Spleen (tissue), 11 donors: Measurements from ENCODE around the gene FBXO5. TPM values are rescaled to one million over a fixed set of nuclear protein-coding genes. Genes with fewer than 3 reads are reported as not detected.

Source experiments
- DNase-seq: peaks from one replicate; pipeline ENCODE4 v3.0.0-alpha.2; 2020
- H3K27ac ChIP-seq, 8 donors: fragments of 200-600 bp; sonication (generic) in 7 of 8; 1 replicate in 4 of 8; 2 replicates in 4 of 8; pipeline versions ENCODE4 v1.5.0 to v1.8.0; 2016 to 2021; ENCODE audit warnings: inconsistent platforms in 4 of 8, mild to moderate bottlenecking in 4 of 8, moderate library complexity in 1 of 8
- H3K27me3 ChIP-seq, 7 donors: fragments of 200-600 bp; sonication (generic) in 6 of 7; replicated peaks in 1 of 7; 1 replicate in 4 of 7; 2 replicates in 3 of 7; pipeline versions ENCODE4 v1.5.0 to v1.8.0; 2016 to 2021; ENCODE audit warnings: inconsistent platforms in 3 of 7, mild to moderate bottlenecking in 1 of 7
- H3K36me3 ChIP-seq, 6 donors: fragments of 200-600 bp; sonication (generic) in 5 of 6; 1 replicate in 4 of 6; 2 replicates in 2 of 6; pipeline versions ENCODE4 v1.5.0 to v1.8.0; 2016 to 2021; ENCODE audit warnings: inconsistent platforms in 2 of 6
- H3K4me1 ChIP-seq, 6 donors: fragments of 200-600 bp; sonication (generic) in 5 of 6; 1 replicate in 3 of 6; 2 replicates in 3 of 6; pipeline versions ENCODE4 v1.5.0 to v1.8.0; 2016 to 2021; ENCODE audit warnings: inconsistent platforms in 3 of 6
- H3K4me3 ChIP-seq, 8 donors: fragments of 200-600 bp; sonication (generic) in 7 of 8; 1 replicate in 4 of 8; 2 replicates in 4 of 8; pipeline versions ENCODE4 v1.5.0 to v1.8.0; 2016 to 2021; ENCODE audit warnings: inconsistent platforms in 4 of 8, mild to moderate bottlenecking in 4 of 8, moderate library complexity in 2 of 8
- H3K9me3 ChIP-seq, 8 donors: fragments of 200-600 bp; sonication (generic) in 7 of 8; 1 replicate in 4 of 8; 2 replicates in 4 of 8; pipeline versions ENCODE4 v1.5.0 to v1.8.0; 2016 to 2021; ENCODE audit warnings: inconsistent platforms in 4 of 8
- POLR2A ChIP-seq, 3 donors: fragments of 450-650 bp; IDR thresholded peaks; one replicate each; pipeline ENCODE4 v1.5.1; 2017; ENCODE audit warnings: antibody characterized with exemption in 3 of 3, mild to moderate bottlenecking in 1 of 3
- POLR2AphosphoS5 ChIP-seq, 3 donors: sonication (generic); formaldehyde crosslinking; IDR thresholded peaks; one replicate each; pipeline ENCODE4 v1.5.1; 2017; ENCODE audit warnings: antibody characterized with exemption in 3 of 3
- WGBS, 5 donors: extraction: QIAGEN DNeasy Blood & Tissue Kit in 3 of 5; methylation state at CpG; one replicate each; pipeline versions ENCODE4 v1.1.5 to v1.1.7; 2013 to 2018; 5-methylcytosine and 5-hydroxymethylcytosine counted together
- intact Hi-C: fragments of 100-400 bp; cut with DNase I; formaldehyde crosslinking; loops from one replicate; pipeline ENCODE4 v1.15.0; 2023; ENCODE audit warnings: low total_unique reads
- polyA plus RNA-seq, 3 donors: library from polyadenylated mRNA; stranded (reverse); fragments of 200-250 nt; gene quantifications; one replicate each; pipeline ENCODE4 v1.2.1, GENCODE V29; 2013
- total RNA-seq, 7 donors: library from RNA; depleted of rRNA in 3 of 7; stranded (reverse); fragments of >200 nt in 3 of 7; fragmentation: NEBNext Ultra II Directional in 4 of 7; extraction: Animal tissue kit (Norgen Biotek cat#: 25700) in 4 of 7; gene quantifications; one replicate each; pipeline versions ENCODE4 v1.1.0 to v1.2.1, GENCODE V29; 2016 to 2021
- TF ChIP-seq, protein P1 (sequence below), 11 experiments: fragments of 200-600 bp in 7 of 11; fragments of 450-650 bp in 4 of 11; sonication (generic) in 4 of 11; IDR thresholded peaks in 8 of 11; conservative IDR thresholded peaks in 3 of 11; 1 replicate in 7 of 11; 2 replicates in 4 of 11; pipeline versions ENCODE4 v1.4.0 to v1.8.0; 2016 to 2021; ENCODE audit warnings: antibody characterized with exemption in 11 of 11, inconsistent platforms in 4 of 11, mild to moderate bottlenecking in 1 of 11
- donor health status: healthy with polysubstance abuse.
- donor health status: DM: no; HTN: no; CAD: no; lungs with moderate emphysema.
- donor health status: DM: no; HTN: no; CAD: no.
- donor health status: Bipolar disorder and iron deficiency.
- donor health status: healthy.
- donor health status: DM: no; HTN: no; CAD: no.
- donor health status: DM: yes; HTN: yes; CAD: no.

The FBXO5 gene
- total and polyA plus RNA-seq, 10 donors = 4.8 to 15.0 (median 8.6) TPM

DNA sequence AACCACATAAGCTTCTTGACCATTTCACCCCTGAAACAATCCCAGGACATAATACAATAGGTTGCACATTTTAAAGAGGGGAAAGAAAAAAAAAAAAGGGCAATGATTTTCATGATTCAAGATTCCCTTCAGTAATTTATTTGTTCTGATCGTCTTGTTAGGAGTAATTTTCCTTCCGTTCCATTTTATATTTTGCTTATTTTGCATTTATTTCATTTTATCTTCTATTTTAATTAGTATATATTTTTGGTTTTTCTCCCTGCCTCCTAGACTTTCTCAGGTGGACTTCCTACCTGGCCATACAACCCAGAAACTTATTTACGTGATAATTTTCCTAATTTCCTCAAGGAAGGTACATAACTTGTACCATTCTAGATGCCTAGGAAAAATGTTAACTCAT is 32.6 kb downstream of the FBXO5 start:
- Histone ChIP-seq H3K36me3 (no peaks in the 10 kb centered on the region), H3K4me3 (no peak overlapping the region), H3K9me3 (peaks cover 0 to under 1% (median 0%) of the 10 kb centered on the region in 8 donors), H3K27ac (no peak overlapping the region), H3K27me3 (peaks cover 0 to 18% (median 0%) of the 10 kb centered on the region in 7 donors), H3K4me1 (peaks cover 0 to 12% (median 7%) of the 10 kb centered on the region in 6 donors)
- TF ChIP-seq, protein P1, sequence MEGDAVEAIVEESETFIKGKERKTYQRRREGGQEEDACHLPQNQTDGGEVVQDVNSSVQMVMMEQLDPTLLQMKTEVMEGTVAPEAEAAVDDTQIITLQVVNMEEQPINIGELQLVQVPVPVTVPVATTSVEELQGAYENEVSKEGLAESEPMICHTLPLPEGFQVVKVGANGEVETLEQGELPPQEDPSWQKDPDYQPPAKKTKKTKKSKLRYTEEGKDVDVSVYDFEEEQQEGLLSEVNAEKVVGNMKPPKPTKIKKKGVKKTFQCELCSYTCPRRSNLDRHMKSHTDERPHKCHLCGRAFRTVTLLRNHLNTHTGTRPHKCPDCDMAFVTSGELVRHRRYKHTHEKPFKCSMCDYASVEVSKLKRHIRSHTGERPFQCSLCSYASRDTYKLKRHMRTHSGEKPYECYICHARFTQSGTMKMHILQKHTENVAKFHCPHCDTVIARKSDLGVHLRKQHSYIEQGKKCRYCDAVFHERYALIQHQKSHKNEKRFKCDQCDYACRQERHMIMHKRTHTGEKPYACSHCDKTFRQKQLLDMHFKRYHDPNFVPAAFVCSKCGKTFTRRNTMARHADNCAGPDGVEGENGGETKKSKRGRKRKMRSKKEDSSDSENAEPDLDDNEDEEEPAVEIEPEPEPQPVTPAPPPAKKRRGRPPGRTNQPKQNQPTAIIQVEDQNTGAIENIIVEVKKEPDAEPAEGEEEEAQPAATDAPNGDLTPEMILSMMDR (IDR thresholded peaks at IDR 0.05 in 8 of 11, conservative IDR thresholded peaks at IDR 0.05 in 3 of 11) = no peak
- TF ChIP-seq POLR2AphosphoS5 (IDR thresholded peaks at IDR 0.05) (no peak), POLR2A (IDR thresholded peaks at IDR 0.05) (no peak)
- intact Hi-C loops = no loop called here
- 82 to 92% (median 90%) methylated on average over 3 of the region's 3 CpGs for WGBS, 5 donors
- DNase-seq = no peak

DNA sequence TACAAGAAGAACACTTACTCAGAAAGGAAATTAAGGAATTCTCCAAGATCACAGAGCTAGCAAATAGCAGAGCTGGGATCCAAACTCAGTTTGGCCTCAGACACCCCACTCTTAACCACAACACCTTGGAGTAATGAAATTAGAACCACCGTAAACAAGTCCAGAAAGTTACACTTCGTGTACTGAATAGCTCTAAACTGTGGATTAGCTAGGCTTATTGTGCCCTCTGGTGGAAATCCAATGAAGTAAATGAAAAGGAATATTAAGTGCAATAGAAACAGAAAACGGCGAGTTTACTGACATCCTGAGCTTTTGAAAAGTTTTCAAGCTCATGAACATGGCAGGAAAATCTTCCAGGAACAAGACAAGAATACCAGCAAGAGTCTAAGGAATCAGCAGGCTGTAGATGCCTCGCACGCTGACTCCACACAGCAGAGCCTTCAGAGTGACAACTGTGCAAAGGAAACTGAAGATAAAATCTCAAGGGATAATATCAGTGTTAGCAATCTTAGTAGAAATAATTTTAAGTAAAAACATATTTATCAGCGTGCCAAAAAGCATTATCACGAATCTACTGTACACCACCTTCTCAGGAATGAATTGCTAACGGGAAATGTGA is 34.6 kb downstream of the FBXO5 start:
- H3K27ac ChIP-seq = no peak overlapping the region
- peak overlapping the region in 1 of 8 donors; percentile 23 for H3K4me3 ChIP-seq
- H3K36me3 ChIP-seq = no peaks in the 10 kb centered on the region
- peaks cover 0 to 18% (median 0%) of the 10 kb centered on the region in 7 donors for H3K27me3 ChIP-seq
- peaks cover 0 to 12% (median 7%) of the 10 kb centered on the region in 6 donors for H3K4me1 ChIP-seq
- WGBS, 5 donors = 21 to 30% (median 25%) methylated on average over 9 of the region's 9 CpGs
- TF ChIP-seq POLR2AphosphoS5 (IDR thresholded peaks at IDR 0.05) = no peak
- TF ChIP-seq, protein P1 (IDR thresholded peaks at IDR 0.05 in 8 of 11, conservative IDR thresholded peaks at IDR 0.05 in 3 of 11) = peak in 10 of 11 experiments; percentile 29 to 70 (median 59)
- no peak for DNase-seq
- H3K9me3 ChIP-seq = no peaks in the 10 kb centered on the region
- intact Hi-C loops = loop anchor here (5.0 kb wide), 1 partner anchor 81 kb away; no protein-coding TSS in a partner anchor

DNA sequence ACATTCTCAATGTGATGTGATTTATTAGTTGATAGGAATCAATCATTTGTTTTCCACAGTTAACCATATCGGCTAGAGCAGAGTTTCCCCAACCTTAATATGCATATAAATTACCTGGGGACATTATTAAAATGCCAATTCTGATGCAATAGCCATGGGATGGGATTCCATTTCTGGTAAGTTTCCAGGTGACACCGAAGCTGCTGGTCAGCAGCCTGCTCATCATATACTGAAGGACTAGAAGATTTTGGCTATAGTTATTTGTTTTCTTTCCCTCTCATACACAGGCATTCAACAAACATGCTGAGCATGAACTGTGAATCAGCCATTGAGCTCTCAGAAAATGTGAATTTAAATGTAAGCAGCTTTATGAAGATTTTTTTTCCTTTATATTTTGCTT is 35.8 kb downstream of the FBXO5 start:
- intact Hi-C loops = loop anchor here (5.0 kb wide), 1 partner anchor 80 kb away; no protein-coding TSS in a partner anchor
- Histone ChIP-seq H3K4me1 (peaks cover 0 to 12% (median 7%) of the 10 kb centered on the region in 6 donors), H3K9me3 (no peaks in the 10 kb centered on the region), H3K27ac (no peak overlapping the region), H3K36me3 (no peaks in the 10 kb centered on the region), H3K4me3 (no peak overlapping the region), H3K27me3 (peaks cover 0 to 18% (median 0%) of the 10 kb centered on the region in 7 donors)
- DNase-seq = no peak
- TF ChIP-seq POLR2AphosphoS5 (IDR thresholded peaks at IDR 0.05) (no peak), POLR2A (IDR thresholded peaks at IDR 0.05) (no peak)
- TF ChIP-seq, protein P1 (IDR thresholded peaks at IDR 0.05 in 8 of 11, conservative IDR thresholded peaks at IDR 0.05 in 3 of 11) = no peak
- 77 to 95% (median 85%) methylated on average over 2 of the region's 2 CpGs for WGBS, 5 donors

DNA sequence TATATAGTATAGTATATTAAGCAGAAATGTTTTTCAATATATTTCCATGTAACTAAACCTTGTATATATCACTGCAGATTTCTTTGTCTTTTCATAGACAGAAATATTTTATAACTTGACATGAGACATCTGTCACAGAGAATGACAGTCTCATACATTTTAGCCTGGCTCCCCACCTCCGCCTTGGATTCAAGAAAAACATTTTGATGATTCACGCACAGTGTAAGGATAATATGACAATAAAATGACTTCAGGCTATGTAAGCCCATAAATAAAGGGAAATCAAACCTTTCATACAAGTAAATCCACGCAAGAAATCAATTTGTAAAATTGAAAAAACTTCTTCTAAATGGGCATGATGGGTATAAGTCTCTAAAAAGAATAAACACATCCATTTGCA is 36.4 kb downstream of the FBXO5 start:
- Histone ChIP-seq H3K27ac (no peak overlapping the region), H3K4me3 (no peak overlapping the region), H3K27me3 (peaks cover 0 to 17% (median 0%) of the 10 kb centered on the region in 7 donors), H3K9me3 (no peaks in the 10 kb centered on the region), H3K36me3 (no peaks in the 10 kb centered on the region), H3K4me1 (peaks cover 0 to 12% (median 7%) of the 10 kb centered on the region in 6 donors)
- DNase-seq = no peak
- WGBS, 5 donors = 87 to 92% (median 90%) methylated on average over 3 of the region's 3 CpGs
- TF ChIP-seq POLR2A (IDR thresholded peaks at IDR 0.05) (no peak), POLR2AphosphoS5 (IDR thresholded peaks at IDR 0.05) (no peak)
- TF ChIP-seq, protein P1 (IDR thresholded peaks at IDR 0.05 in 8 of 11, conservative IDR thresholded peaks at IDR 0.05 in 3 of 11) = no peak
- intact Hi-C loops = loop anchor here (5.0 kb wide), 1 partner anchor 79 kb away; no protein-coding TSS in a partner anchor
